ENCODE results near the gene ZNF436. TPM values are rescaled to one million over a fixed set of nuclear protein-coding genes. Genes with fewer than 3 reads are reported as not detected.

The ZNF436 gene
- total RNA-seq, 1 donor from 2014 or later = 15.4 TPM

GRCh38 chr1:23403038-23403336 lies 33.4 kb upstream of the ZNF436 start:
- H3K4me3 ChIP-seq = no peak overlapping the region

DNA sequence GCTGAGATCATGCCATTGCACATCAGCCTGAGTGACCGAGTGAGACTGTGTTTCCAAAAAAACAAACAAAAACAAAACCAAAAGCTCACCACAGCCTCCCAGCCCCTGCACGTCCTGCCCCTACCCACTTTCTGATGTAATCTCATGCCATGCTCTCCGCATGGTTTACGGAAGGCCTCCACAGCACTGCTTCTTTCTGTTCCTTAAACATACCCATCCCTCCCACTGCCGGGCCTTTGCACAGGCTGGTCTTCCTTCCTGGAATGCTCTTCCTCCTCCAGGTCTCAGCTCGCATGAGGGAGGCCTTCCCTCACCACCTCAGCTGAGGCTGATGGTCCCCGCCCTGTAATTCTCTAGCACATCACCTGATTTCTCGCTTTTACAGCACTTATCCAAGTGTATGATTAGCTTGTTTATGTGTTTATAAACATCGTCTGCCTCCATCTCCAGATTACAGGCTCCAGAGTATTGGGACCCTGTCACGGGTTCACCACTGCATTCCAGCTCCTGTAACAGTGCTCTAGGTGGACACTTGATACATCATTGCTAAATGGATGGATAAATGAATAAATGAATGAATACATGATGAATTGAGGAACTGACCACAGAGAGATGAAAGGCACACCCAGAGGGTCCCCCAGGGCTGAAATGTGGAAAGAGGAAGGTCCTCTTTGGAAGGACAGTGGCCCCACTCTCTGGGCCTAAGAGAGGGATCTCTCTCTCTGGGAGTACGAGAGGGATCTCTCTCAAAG lies 32.8 kb upstream of the ZNF436 start:
- Mint-ChIP-seq H3K4me1 (peaks cover 18% of the 10 kb centered on the region), H3K9me3 (no peaks in the 10 kb centered on the region), H3K27ac (no peak overlapping the region), H3K27me3 (ENCODE audit: insufficient read depth, low read depth) (peaks cover 2% of the 10 kb centered on the region), H3K4me3 (no peak overlapping the region), H3K36me3 (no peaks in the 10 kb centered on the region)
- Histone ChIP-seq H4K20me1 (ENCODE audit: low read depth) (no peaks in the 10 kb centered on the region), H3K4me1 (no peaks in the 10 kb centered on the region), H3K4me2 (no peak overlapping the region), H3K27me3 (peaks cover 98% of the 10 kb centered on the region), H3K9ac (no peak overlapping the region), H3K9me3 (ENCODE audit: low read depth) (no peaks in the 10 kb centered on the region), H3K27ac (no peak overlapping the region), H2AFZ (replicated peaks) (no peak overlapping the region), H3K4me3 (no peak overlapping the region), H3F3A (ENCODE audit: low read depth) (no peaks in the 10 kb centered on the region), H3K36me3 (no peaks in the 10 kb centered on the region), H3K79me2 (ENCODE audit: low read depth) (no peaks in the 10 kb centered on the region)
- TF ChIP-seq CTCF (IDR thresholded peaks at IDR 0.05) = no peak
- TF ChIP-seq EZH2phosphoT487 (IDR thresholded peaks at IDR 0.05) = no peak
- TF ChIP-seq EZH2 (IDR thresholded peaks at IDR 0.05) = no peak
- no peak for DNase-seq (ENCODE audit: low spot score)

More at GRCh38 chr1:23403038-23403336, 33.4 kb upstream of the ZNF436 start:
- Histone ChIP-seq H3K4me2 (no peak overlapping the region), H3K4me1 (no peaks in the 10 kb centered on the region), H3K27ac (no peak overlapping the region), H3K27me3 (peaks cover 98% of the 10 kb centered on the region), H2AFZ (replicated peaks) (no peak overlapping the region), H3K36me3 (no peaks in the 10 kb centered on the region), H3K9me3 (ENCODE audit: low read depth) (no peaks in the 10 kb centered on the region), H4K20me1 (ENCODE audit: low read depth) (no peaks in the 10 kb centered on the region), H3K79me2 (ENCODE audit: low read depth) (no peaks in the 10 kb centered on the region), H3K9ac (no peak overlapping the region), H3F3A (ENCODE audit: low read depth) (no peaks in the 10 kb centered on the region)
- Mint-ChIP-seq H3K9me3 (no peaks in the 10 kb centered on the region), H3K36me3 (no peaks in the 10 kb centered on the region), H3K4me3 (no peak overlapping the region), H3K27ac (no peak overlapping the region), H3K27me3 (ENCODE audit: insufficient read depth, low read depth) (peaks cover 2% of the 10 kb centered on the region), H3K4me1 (peaks cover 18% of the 10 kb centered on the region)
- TF ChIP-seq EZH2 (IDR thresholded peaks at IDR 0.05) (no peak), CTCF (IDR thresholded peaks at IDR 0.05) (no peak), EZH2phosphoT487 (IDR thresholded peaks at IDR 0.05) (no peak)
- DNase-seq (ENCODE audit: low spot score) = no peak

DNA sequence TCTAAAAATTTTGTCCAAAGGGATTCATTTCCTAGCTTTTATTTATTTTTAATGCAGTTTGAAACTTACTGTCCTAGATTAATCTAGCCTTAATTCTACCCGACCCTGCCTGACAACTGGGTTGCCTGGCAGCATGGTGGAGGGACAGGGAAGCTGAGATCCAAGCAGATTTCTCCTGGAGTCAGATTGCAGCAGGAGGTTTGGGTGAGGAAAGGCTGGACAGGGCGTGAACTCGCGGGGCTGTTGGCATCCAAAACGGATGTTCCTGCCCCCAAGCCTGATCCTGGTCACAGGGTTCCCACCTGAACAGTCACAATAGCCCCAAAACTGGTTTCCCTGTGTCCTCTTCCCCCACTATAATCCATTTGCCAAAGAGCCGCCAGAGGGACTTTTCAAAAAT lies 31.7 kb upstream of the ZNF436 start:
- Histone ChIP-seq H3K9me3 (ENCODE audit: low read depth) (no peaks in the 10 kb centered on the region), H2AFZ (replicated peaks) (no peak overlapping the region), H3K79me2 (ENCODE audit: low read depth) (no peaks in the 10 kb centered on the region), H3F3A (ENCODE audit: low read depth) (no peaks in the 10 kb centered on the region), H3K27ac (no peak overlapping the region), H3K4me2 (no peak overlapping the region), H3K4me1 (no peaks in the 10 kb centered on the region), H3K9ac (no peak overlapping the region), H4K20me1 (ENCODE audit: low read depth) (no peaks in the 10 kb centered on the region), H3K27me3 (peaks cover 98% of the 10 kb centered on the region), H3K36me3 (no peaks in the 10 kb centered on the region), H3K4me3 (no peak overlapping the region)
- peaks cover 23% of the 10 kb centered on the region for H3K4me1 Mint-ChIP-seq
- no peaks in the 10 kb centered on the region for H3K9me3 Mint-ChIP-seq
- no peak for DNase-seq (ENCODE audit: low spot score)
- H3K4me3 Mint-ChIP-seq = no peak overlapping the region
- H3K27me3 Mint-ChIP-seq (ENCODE audit: insufficient read depth, low read depth) = peaks cover 7% of the 10 kb centered on the region
- H3K27ac Mint-ChIP-seq = no peak overlapping the region
- H3K36me3 Mint-ChIP-seq = peaks cover 3% of the 10 kb centered on the region
- TF ChIP-seq EZH2phosphoT487 (IDR thresholded peaks at IDR 0.05) = no peak
- no peak for TF ChIP-seq CTCF (IDR thresholded peaks at IDR 0.05)
- TF ChIP-seq EZH2 (IDR thresholded peaks at IDR 0.05) = no peak
